Measurements from ENCODE around the gene FSTL3.

Gene FSTL3

GRCh38 chr19:677201-677600 is 1.0 kb downstream of the FSTL3 start:
- Histone ChIP-seq H3F3A (ENCODE audit: insufficient read depth, low read length) (no peaks in the 10 kb centered on the region), H3K9ac (ENCODE audit: low read length) (no peak overlapping the region), H3K27me3 (replicated peaks; ENCODE audit: insufficient read depth, low read length) (peaks cover 50% of the 10 kb centered on the region), H3K79me2 (ENCODE audit: low read length) (no peaks in the 10 kb centered on the region), H4K20me1 (ENCODE audit: insufficient read depth, low read length) (no peaks in the 10 kb centered on the region), H3K36me3 (replicated peaks; ENCODE audit: insufficient read depth, low read length) (no peaks in the 10 kb centered on the region), H2AFZ (ENCODE audit: low read length) (no peak overlapping the region), H3K4me1 (ENCODE audit: low read length) (no peaks in the 10 kb centered on the region), H3K27ac (ENCODE audit: low read length) (no peak overlapping the region), H3K9me2 (replicated peaks; ENCODE audit: insufficient read depth, low read length) (no peaks in the 10 kb centered on the region), H3K4me3 (ENCODE audit: low read length) (no peak overlapping the region), H3K4me2 (ENCODE audit: low read depth, low read length) (no peak overlapping the region), H3K9me3 (replicated peaks; ENCODE audit: insufficient read depth, low read length) (no peaks in the 10 kb centered on the region)
- no peak for DNase-seq
- no peak for TF ChIP-seq CTCF (IDR thresholded peaks at IDR 0.05; ENCODE audit: low read length)
- TF ChIP-seq EZH2phosphoT487 (IDR thresholded peaks at IDR 0.05; ENCODE audit: low read length): no peak
- TF ChIP-seq EZH2 (optimal IDR thresholded peaks at IDR 0.05; ENCODE audit: low read depth, low read length): no peak

- no peaks in the 10 kb centered on the region for H3K36me3 ChIP-seq (replicated peaks; ENCODE audit: insufficient read depth, low read length)
- no peaks in the 10 kb centered on the region for H3K79me2 ChIP-seq (ENCODE audit: low read length)
- no peak overlapping the region for H3K4me2 ChIP-seq (ENCODE audit: low read depth, low read length)
- H3K9ac ChIP-seq (ENCODE audit: low read length): no peak overlapping the region
- H3K4me3 ChIP-seq (ENCODE audit: low read length): no peak overlapping the region
- no peaks in the 10 kb centered on the region for H3K4me1 ChIP-seq (ENCODE audit: low read length)
- DNase-seq: no peak
- TF ChIP-seq EZH2 (optimal IDR thresholded peaks at IDR 0.05; ENCODE audit: low read depth, low read length) (no peak), CTCF (IDR thresholded peaks at IDR 0.05; ENCODE audit: low read length) (no peak), EZH2phosphoT487 (IDR thresholded peaks at IDR 0.05; ENCODE audit: low read length) (no peak)
- no peaks in the 10 kb centered on the region for H4K20me1 ChIP-seq (ENCODE audit: insufficient read depth, low read length)
- no peaks in the 10 kb centered on the region for H3K9me2 ChIP-seq (replicated peaks; ENCODE audit: insufficient read depth, low read length)
- no peak overlapping the region for H2AFZ ChIP-seq (ENCODE audit: low read length)
- H3F3A ChIP-seq (ENCODE audit: insufficient read depth, low read length): no peaks in the 10 kb centered on the region
- H3K27ac ChIP-seq (ENCODE audit: low read length): no peak overlapping the region
- peaks cover 49% of the 10 kb centered on the region for H3K27me3 ChIP-seq (replicated peaks; ENCODE audit: insufficient read depth, low read length)
- H3K9me3 ChIP-seq (replicated peaks; ENCODE audit: insufficient read depth, low read length): no peaks in the 10 kb centered on the region
Observed at GRCh38 chr19:677601-678436, 1.6 kb downstream of the FSTL3 start.

- H3K9ac ChIP-seq (ENCODE audit: low read length): no peak overlapping the region
- H3K27me3 ChIP-seq (replicated peaks; ENCODE audit: insufficient read depth, low read length): peaks cover 49% of the 10 kb centered on the region
- TF ChIP-seq CTCF (IDR thresholded peaks at IDR 0.05; ENCODE audit: low read length) (no peak), EZH2 (optimal IDR thresholded peaks at IDR 0.05; ENCODE audit: low read depth, low read length) (no peak), EZH2phosphoT487 (IDR thresholded peaks at IDR 0.05; ENCODE audit: low read length) (no peak)
- H3K4me2 ChIP-seq (ENCODE audit: low read depth, low read length): no peak overlapping the region
- H3F3A ChIP-seq (ENCODE audit: insufficient read depth, low read length): no peaks in the 10 kb centered on the region
- H3K4me1 ChIP-seq (ENCODE audit: low read length): no peaks in the 10 kb centered on the region
- no peak for DNase-seq
- H3K36me3 ChIP-seq (replicated peaks; ENCODE audit: insufficient read depth, low read length): no peaks in the 10 kb centered on the region
- H3K9me2 ChIP-seq (replicated peaks; ENCODE audit: insufficient read depth, low read length): no peaks in the 10 kb centered on the region
- H3K9me3 ChIP-seq (replicated peaks; ENCODE audit: insufficient read depth, low read length): no peaks in the 10 kb centered on the region
- no peak overlapping the region for H2AFZ ChIP-seq (ENCODE audit: low read length)
- H3K79me2 ChIP-seq (ENCODE audit: low read length): no peaks in the 10 kb centered on the region
- H4K20me1 ChIP-seq (ENCODE audit: insufficient read depth, low read length): no peaks in the 10 kb centered on the region
- no peak overlapping the region for H3K4me3 ChIP-seq (ENCODE audit: low read length)
- H3K27ac ChIP-seq (ENCODE audit: low read length): no peak overlapping the region
Observed at GRCh38 chr19:678791-679388, 2.7 kb downstream of the FSTL3 start.

All from MM.1S (cell line).